H9 (cell line): ENCODE measurements around the gene EMC8. TPM values are rescaled to one million over a fixed set of nuclear protein-coding genes. Genes with fewer than 3 reads are reported as not detected.

Experiments
- DNase-seq: peaks from one replicate; pipeline ENCODE4 v3.0.0-alpha.2; 2017
- H2AFZ ChIP-seq: one replicate; pipeline ENCODE4 v1.6.1; 2013; ENCODE audit warnings: mild to moderate bottlenecking, low read length, control low read depth, moderate library complexity
- H2AK5ac ChIP-seq: 2 replicates; pipeline ENCODE4 v1.6.1; 2013; ENCODE audit warnings: low read length, control low read depth, mixed read lengths; ENCODE audit not compliant: insufficient read length
- H2BK120ac ChIP-seq: one replicate; pipeline ENCODE4 v1.6.1; 2013; ENCODE audit warnings: low read depth, mild to moderate bottlenecking, low read length, control low read depth, inconsistent platforms; ENCODE audit not compliant: poor library complexity, severe bottlenecking
- H2BK12ac ChIP-seq: 2 replicates; pipeline ENCODE4 v1.6.1; 2013; ENCODE audit warnings: low read length, control low read depth, mixed read lengths, low read depth; ENCODE audit not compliant: insufficient read length
- H2BK15ac ChIP-seq: 2 replicates; pipeline ENCODE4 v1.6.1; 2013; ENCODE audit warnings: low read depth, low read length, control low read depth
- H2BK20ac ChIP-seq: one replicate; pipeline ENCODE4 v1.6.1; 2013; ENCODE audit warnings: low read depth, mild to moderate bottlenecking, low read length, control low read depth, inconsistent platforms; ENCODE audit not compliant: poor library complexity, severe bottlenecking
- H2BK5ac ChIP-seq: 2 replicates; pipeline ENCODE4 v1.6.1; 2013; ENCODE audit warnings: low read length, control low read depth, mixed read lengths; ENCODE audit not compliant: insufficient read length
- H3K14ac ChIP-seq: 2 replicates; pipeline ENCODE4 v1.6.1; 2013; ENCODE audit warnings: low read length, control low read depth; ENCODE audit not compliant: insufficient read depth
- H3K18ac ChIP-seq: 2 replicates; pipeline ENCODE4 v1.6.1; 2013; ENCODE audit warnings: low read depth, mild to moderate bottlenecking, mixed read lengths, low read length, control low read depth; ENCODE audit not compliant: insufficient read length
- H3K23ac ChIP-seq: 2 replicates; pipeline ENCODE4 v1.6.1; 2013; ENCODE audit warnings: low read length, control low read depth, mixed read lengths, low read depth; ENCODE audit not compliant: insufficient read length
- H3K23me2 ChIP-seq: 2 replicates; pipeline ENCODE4 v1.6.1; 2013; ENCODE audit warnings: low read depth, mild to moderate bottlenecking, mixed read lengths, low read length, control low read depth; ENCODE audit not compliant: insufficient read length, poor library complexity, severe bottlenecking
- H3K27ac ChIP-seq: 2 replicates; pipeline ENCODE4 v1.5.1; 2013; ENCODE audit warnings: low read length, control low read depth, mixed read lengths, low read depth; ENCODE audit not compliant: insufficient read length
- H3K27me3 ChIP-seq: 2 replicates; pipeline ENCODE4 v1.6.1; 2013; ENCODE audit warnings: low read length, control low read depth, inconsistent platforms; ENCODE audit not compliant: insufficient read depth
- H3K4ac ChIP-seq: 2 replicates; pipeline ENCODE4 v1.6.1; 2013; ENCODE audit warnings: low read depth, mild to moderate bottlenecking, control low read depth, inconsistent platforms, low read length, moderate library complexity
- H3K4me1 ChIP-seq: 2 replicates; pipeline ENCODE4 v1.6.1; 2013; ENCODE audit warnings: low read length, control low read depth, inconsistent platforms; ENCODE audit not compliant: insufficient read depth
- H3K4me2 ChIP-seq: 2 replicates; pipeline ENCODE4 v1.6.1; 2013; ENCODE audit warnings: low read length, control low read depth, mixed read lengths; ENCODE audit not compliant: insufficient read length, insufficient read depth
- H3K56ac ChIP-seq: 2 replicates; pipeline ENCODE4 v1.6.1; 2013; ENCODE audit warnings: low read depth, mild to moderate bottlenecking, mixed read lengths, low read length, control low read depth; ENCODE audit not compliant: insufficient read length
- H3K79me1 ChIP-seq: 2 replicates; pipeline ENCODE4 v1.6.1; 2013; ENCODE audit warnings: low read depth, mild to moderate bottlenecking, moderate library complexity, low read length, control low read depth, inconsistent platforms; ENCODE audit not compliant: insufficient read depth, poor library complexity, severe bottlenecking
- H3K79me2 ChIP-seq: 2 replicates; pipeline ENCODE4 v1.6.1; 2013; ENCODE audit warnings: low read length, control low read depth, inconsistent platforms; ENCODE audit not compliant: insufficient read depth
- H3K9ac ChIP-seq: 2 replicates; pipeline ENCODE4 v1.6.1; 2013; ENCODE audit warnings: low read length, control low read depth, mixed read lengths; ENCODE audit not compliant: insufficient read length; ENCODE audit errors: extremely low read depth
- H3K9me3 ChIP-seq: one replicate; pipeline ENCODE4 v1.6.1; 2013; ENCODE audit warnings: low read depth, low read length, inconsistent platforms; ENCODE audit not compliant: control insufficient read depth
- H3T11ph ChIP-seq: one replicate; pipeline ENCODE4 v1.6.1; 2013; ENCODE audit warnings: mild to moderate bottlenecking, low read length, control low read depth, inconsistent platforms
- H4K20me1 ChIP-seq: one replicate; pipeline ENCODE4 v1.6.1; 2013; ENCODE audit not compliant: control insufficient read depth, insufficient read length, insufficient read depth
- H4K5ac ChIP-seq: 2 replicates; pipeline ENCODE4 v1.6.1; 2013; ENCODE audit warnings: low read depth, mild to moderate bottlenecking, mixed read lengths, low read length, control low read depth; ENCODE audit not compliant: insufficient read length
- H4K8ac ChIP-seq: replicated peaks from 2 replicates; pipeline ENCODE4 v1.6.1; 2013; ENCODE audit warnings: low read length, control low read depth, mixed read lengths, low read depth; ENCODE audit not compliant: insufficient read length
- H4K91ac ChIP-seq: 2 replicates; pipeline ENCODE4 v1.6.1; 2013; ENCODE audit warnings: low read depth, mild to moderate bottlenecking, moderate library complexity, mixed read lengths, low read length, control low read depth; ENCODE audit not compliant: insufficient read length
- H3K27ac Mint-ChIP-seq, 3 experiments: 2 replicates in 2 of 3; 3 replicates in 1 of 3; pipeline ENCODE4 v1.8.0; 2020 to 2021; ENCODE audit warnings: mixed read lengths in 3 of 3, mild to moderate bottlenecking in 1 of 3, moderate library complexity in 1 of 3
- H3K27me3 Mint-ChIP-seq: 2 replicates; pipeline ENCODE4 v1.8.0; 2021; ENCODE audit warnings: low read depth, mild to moderate bottlenecking, moderate library complexity, mixed read lengths
- H3K36me3 Mint-ChIP-seq, 3 experiments: 2 replicates in 2 of 3; 3 replicates in 1 of 3; pipeline ENCODE4 v1.8.0; 2020 to 2021; ENCODE audit warnings: low read depth in 3 of 3, mixed read lengths in 3 of 3; ENCODE audit not compliant: insufficient read depth in 1 of 3
- H3K4me1 Mint-ChIP-seq, 2 experiments: 2 replicates each; pipeline ENCODE4 v1.8.0; 2020; ENCODE audit warnings: mixed read lengths in 2 of 2
- H3K4me3 Mint-ChIP-seq, 2 experiments: 2 replicates in 1 of 2; 3 replicates in 1 of 2; pipeline ENCODE4 v1.8.0; 2020 to 2021; ENCODE audit warnings: mild to moderate bottlenecking in 2 of 2, mixed read lengths in 2 of 2, moderate library complexity in 1 of 2
- H3K9me3 Mint-ChIP-seq, 2 experiments: 2 replicates in 1 of 2; 3 replicates in 1 of 2; pipeline ENCODE4 v1.8.0; 2020; ENCODE audit warnings: mild to moderate bottlenecking in 2 of 2, mixed read lengths in 2 of 2, moderate library complexity in 1 of 2
- WGBS: extraction: QIAGEN DNeasy Blood & Tissue Kit; methylation state at CpG from one replicate; pipeline ENCODE4 v1.1.7; 2013; ENCODE audit warnings: missing lambda C conversion rate, low lambda C conversion rate, mixed read lengths; ENCODE audit not compliant: insufficient read length; ENCODE audit errors: extremely low coverage; 5-methylcytosine and 5-hydroxymethylcytosine counted together
- total RNA-seq: library from RNA; stranded (reverse); gene quantifications from 2 replicates; pipeline ENCODE4 v1.2.1, GENCODE V29; 2021
- TF ChIP-seq, protein P1 (sequence below): fragments of 200-600 bp; sonication (generic); conservative IDR thresholded peaks from 3 replicates; pipeline ENCODE4 v1.8.0; 2021; ENCODE audit warnings: antibody characterized with exemption, mild to moderate bottlenecking

Gene EMC8
- total RNA-seq, 1 experiment from 2014 or later, result 52.3 TPM

DNA sequence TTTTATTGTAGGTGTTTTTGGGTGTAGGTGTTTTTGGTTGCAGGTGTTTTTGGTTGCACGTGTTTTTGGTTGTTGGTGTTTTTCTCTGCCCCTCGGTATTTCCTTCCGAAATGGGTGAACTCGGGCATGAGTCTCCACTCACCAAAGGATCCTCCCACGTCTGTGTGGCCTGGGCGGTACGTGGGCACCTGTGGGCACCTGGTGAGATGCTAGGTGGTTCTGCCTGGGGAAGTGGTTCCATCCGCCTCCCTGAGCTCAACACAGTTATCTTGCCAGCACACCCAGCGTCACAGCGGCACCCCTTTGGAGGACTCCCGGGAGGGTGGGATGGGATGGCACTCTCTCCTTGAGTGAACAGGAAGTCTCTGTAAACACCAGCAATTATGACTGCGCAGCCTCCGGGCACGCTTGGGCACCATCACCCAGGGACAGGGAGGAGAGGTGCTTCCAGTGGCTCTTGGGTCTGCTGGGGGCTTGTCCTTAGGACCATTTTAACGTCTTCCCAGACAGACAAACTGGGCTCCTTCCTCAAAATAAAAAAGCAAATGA is 29.9 kb upstream of the EMC8 start:
- Histone ChIP-seq H3K79me2 (no peaks in the 10 kb centered on the region), H3K56ac (no peak overlapping the region), H3K27me3 (no peaks in the 10 kb centered on the region), H4K5ac (no peak overlapping the region), H3K9me3 (no peaks in the 10 kb centered on the region), H2BK12ac (no peak overlapping the region), H3T11ph (no peak overlapping the region), H3K23ac (no peak overlapping the region), H3K79me1 (no peaks in the 10 kb centered on the region), H4K20me1 (no peaks in the 10 kb centered on the region), H2AK5ac (no peak overlapping the region), H2BK20ac (no peak overlapping the region), H4K8ac (no peak overlapping the region), H3K18ac (no peak overlapping the region), H3K23me2 (no peaks in the 10 kb centered on the region), H2BK120ac (no peak overlapping the region), H2AFZ (no peak overlapping the region), H2BK5ac (no peak overlapping the region), H3K14ac (no peak overlapping the region), H4K91ac (no peak overlapping the region), H3K4ac (no peak overlapping the region), H3K27ac (no peak overlapping the region), H3K4me1 (no peaks in the 10 kb centered on the region), H3K4me2 (no peak overlapping the region), H2BK15ac (no peak overlapping the region), H3K9ac (no peak overlapping the region)
- WGBS, result no CpG with 5 or more reads among the region's 15 CpGs
- Mint-ChIP-seq H3K36me3 (peaks cover 2 to 10% (median 2%) of the 10 kb centered on the region in 3 experiments; a peak in 4 of 7 replicates), H3K27ac (no peak overlapping the region), H3K27me3 (peaks cover 20% of the 10 kb centered on the region), H3K4me3 (no peak overlapping the region), H3K4me1 (peaks cover 0 to 7% of the 10 kb centered on the region in 2 experiments; a peak in 2 of 4 replicates), H3K9me3 (peaks cover 11 to 17% of the 10 kb centered on the region in 2 experiments)
- TF ChIP-seq, protein P1, sequence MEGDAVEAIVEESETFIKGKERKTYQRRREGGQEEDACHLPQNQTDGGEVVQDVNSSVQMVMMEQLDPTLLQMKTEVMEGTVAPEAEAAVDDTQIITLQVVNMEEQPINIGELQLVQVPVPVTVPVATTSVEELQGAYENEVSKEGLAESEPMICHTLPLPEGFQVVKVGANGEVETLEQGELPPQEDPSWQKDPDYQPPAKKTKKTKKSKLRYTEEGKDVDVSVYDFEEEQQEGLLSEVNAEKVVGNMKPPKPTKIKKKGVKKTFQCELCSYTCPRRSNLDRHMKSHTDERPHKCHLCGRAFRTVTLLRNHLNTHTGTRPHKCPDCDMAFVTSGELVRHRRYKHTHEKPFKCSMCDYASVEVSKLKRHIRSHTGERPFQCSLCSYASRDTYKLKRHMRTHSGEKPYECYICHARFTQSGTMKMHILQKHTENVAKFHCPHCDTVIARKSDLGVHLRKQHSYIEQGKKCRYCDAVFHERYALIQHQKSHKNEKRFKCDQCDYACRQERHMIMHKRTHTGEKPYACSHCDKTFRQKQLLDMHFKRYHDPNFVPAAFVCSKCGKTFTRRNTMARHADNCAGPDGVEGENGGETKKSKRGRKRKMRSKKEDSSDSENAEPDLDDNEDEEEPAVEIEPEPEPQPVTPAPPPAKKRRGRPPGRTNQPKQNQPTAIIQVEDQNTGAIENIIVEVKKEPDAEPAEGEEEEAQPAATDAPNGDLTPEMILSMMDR, result no peak
- no peak for DNase-seq
